ENCODE results near the gene SVIL. TPM values are rescaled to one million over a fixed set of nuclear protein-coding genes. Genes with fewer than 3 reads are reported as not detected.

The SVIL gene
- polyA plus RNA-seq, 3 donors: 39.1 to 42.4 (median 39.3) TPM

- no peak for DNase-seq (ENCODE audit: extremely low read depth in 1 of 11, low read depth in 9 of 11, low spot score in 4 of 11)
Measured at GRCh38 chr10:29428486-29428885, 206.3 kb downstream of the SVIL start.

DNA sequence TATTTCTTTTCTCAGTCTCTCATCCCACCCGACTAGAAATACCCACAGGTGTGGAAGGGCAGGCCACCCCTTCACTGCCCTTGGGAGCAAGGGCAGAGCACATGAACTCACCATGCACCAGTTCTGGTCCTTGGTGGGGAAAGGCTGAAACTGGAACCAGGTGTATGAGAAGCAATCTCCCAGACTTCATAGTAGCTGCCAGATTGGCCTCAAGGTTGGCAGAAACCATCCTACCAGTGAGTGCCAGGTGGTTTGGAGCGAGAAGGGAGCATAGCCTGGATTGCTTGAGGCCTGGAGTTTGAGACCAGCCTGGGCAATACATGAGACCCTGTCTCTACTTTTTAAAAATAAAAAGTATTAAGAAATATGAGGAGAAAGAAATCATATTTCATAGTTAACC, 207.1 kb downstream of the SVIL start:
- DNase-seq (ENCODE audit: extremely low read depth in 1 of 11, low read depth in 9 of 11, low spot score in 4 of 11): no peak

- DNase-seq (ENCODE audit: extremely low read depth in 1 of 11, low read depth in 9 of 11, low spot score in 4 of 11): no peak
Measured at GRCh38 chr10:29426420-29426819, 208.4 kb downstream of the SVIL start.

DNA sequence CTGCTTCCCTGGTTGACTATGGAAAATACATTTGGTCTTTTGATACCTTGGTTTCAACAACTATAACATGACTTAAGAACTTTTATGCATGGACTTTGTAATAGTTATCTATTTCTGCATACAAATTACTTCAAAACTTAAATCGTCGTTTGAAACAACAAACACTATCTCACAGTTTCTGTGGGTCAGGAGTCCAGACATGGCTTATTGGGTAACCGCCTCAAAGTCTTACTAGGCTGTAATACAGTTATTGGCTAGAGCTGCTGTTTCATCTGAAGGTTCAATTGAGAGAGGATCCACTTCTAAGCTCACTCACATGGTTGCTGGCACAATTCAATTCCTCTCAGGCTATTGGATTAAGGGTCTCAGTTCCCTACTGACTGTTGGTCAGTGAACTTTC, 210.8 kb downstream of the SVIL start:
- DNase-seq (ENCODE audit: extremely low read depth in 1 of 11, low read depth in 9 of 11, low spot score in 4 of 11): no peak

DNA sequence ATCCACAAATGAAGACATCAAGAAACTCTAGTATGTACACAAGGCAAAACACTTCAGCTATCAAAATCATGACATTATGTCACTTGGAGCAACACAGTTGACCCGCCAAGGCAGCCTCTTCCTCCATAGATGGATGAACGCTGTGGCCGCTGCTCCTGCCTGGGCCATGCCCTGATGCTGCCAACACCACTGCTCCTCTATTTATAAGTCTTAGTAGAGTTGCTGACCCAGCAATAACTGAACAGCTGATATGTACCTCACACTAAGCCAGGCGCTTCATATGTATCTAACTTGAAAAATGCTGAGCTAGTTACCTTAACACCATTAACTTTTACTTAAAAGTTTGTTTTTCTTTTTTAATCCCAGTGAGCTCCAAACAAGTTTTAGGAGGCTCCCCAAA, 214.0 kb downstream of the SVIL start:
- no peak for DNase-seq (ENCODE audit: extremely low read depth in 1 of 11, low read depth in 9 of 11, low spot score in 4 of 11)

- DNase-seq (ENCODE audit: extremely low read depth in 1 of 11, low read depth in 9 of 11, low spot score in 4 of 11): no peak
Measured at GRCh38 chr10:29417324-29417723, 217.4 kb downstream of the SVIL start.

GRCh38 chr10:29415876-29416275, 218.9 kb downstream of the SVIL start:
- DNase-seq (ENCODE audit: extremely low read depth in 1 of 11, low read depth in 9 of 11, low spot score in 4 of 11): no peak

DNA sequence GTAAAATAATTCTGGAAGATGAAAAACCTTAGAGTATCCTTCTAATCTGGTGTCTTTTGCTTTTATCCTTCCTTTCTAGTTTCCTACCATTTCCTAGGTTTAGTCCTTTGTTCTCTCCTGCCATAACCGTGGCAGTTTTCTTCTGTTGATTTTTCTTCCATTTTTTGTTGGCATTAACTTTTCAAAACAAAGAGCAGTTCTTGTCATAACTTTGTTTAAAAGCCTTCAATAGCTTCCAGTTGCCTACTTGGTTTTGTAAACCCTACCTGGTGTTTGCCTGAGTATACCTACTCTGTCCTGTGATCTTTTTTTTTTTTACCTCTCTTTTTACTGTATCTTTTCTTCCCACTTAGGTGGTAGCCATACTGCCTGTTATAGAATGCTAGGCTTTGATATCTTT, 220.3 kb downstream of the SVIL start:
- DNase-seq (ENCODE audit: extremely low read depth in 1 of 11, low read depth in 9 of 11, low spot score in 4 of 11): no peak

DNA sequence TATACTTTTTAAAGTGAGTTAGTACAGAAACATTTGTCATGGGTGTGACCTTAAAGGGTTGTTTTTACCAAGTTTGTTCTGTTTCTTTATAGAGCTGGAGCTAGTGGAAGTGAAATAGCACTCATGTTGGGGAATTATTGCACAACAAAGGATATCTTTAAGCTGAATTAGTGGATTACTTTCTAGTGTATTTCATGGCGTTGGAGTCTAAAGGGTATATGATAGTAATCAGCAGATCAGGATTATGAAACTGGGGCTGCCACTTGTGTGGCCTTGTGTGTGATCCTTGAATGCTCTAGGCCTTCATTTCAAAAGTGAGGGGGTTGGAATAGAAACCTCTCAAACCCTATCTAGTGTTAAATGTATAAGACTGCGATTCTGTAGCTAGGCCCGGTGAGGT, 222.3 kb downstream of the SVIL start:
- DNase-seq (ENCODE audit: extremely low read depth in 1 of 11, low read depth in 9 of 11, low spot score in 4 of 11): no peak

GRCh38 chr10:29411666-29412315, 223.0 kb downstream of the SVIL start:
- no peak for DNase-seq (ENCODE audit: extremely low read depth in 1 of 11, low read depth in 9 of 11, low spot score in 4 of 11)

DNA sequence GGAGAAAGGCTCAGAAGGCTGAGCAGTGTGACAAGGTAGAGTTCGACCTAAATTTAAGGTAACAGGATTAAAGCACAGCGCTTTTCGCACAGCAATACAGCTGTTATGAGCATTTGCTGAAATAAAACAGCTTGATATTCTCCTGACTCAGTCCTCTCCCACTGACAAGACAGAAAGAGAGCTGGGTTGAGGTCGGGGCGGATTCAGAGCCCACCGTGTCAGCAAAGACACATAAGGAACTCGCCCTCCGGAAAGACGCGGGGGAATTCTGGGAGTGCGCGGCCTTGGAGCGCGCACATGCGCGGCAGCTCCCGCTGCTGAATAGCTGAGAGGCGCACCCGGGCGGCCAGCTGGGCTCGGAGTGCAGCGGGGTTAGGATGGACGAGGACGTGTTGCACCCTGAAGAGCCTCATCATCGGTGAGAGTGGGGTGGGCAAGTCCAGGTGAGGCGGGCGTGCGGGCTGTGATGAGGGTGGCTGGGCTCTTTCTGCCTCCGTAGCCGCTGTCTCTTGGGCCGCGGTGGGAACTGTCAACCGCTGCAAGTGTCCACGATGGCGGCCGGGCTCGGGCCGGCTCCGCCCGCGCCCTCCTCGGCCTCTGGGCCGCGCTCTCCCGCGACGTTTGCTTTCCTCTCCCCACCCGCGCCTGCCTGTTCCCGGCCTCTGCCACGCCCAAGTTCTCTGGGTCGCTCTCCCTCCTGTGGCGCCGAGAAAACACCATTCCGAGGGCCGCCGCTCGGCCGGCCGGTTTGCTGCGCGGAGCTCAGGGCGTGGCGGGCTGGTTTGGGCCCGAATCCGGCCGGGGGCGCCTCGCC, 225.3 kb downstream of the SVIL start:
- peak in 8 of 11 donors; percentile 57 to 71 (median 66) for DNase-seq (ENCODE audit: extremely low read depth in 1 of 11, low read depth in 9 of 11, low spot score in 4 of 11)

GRCh38 chr10:29408847-29409240, 225.9 kb downstream of the SVIL start:
- no peak for DNase-seq (ENCODE audit: extremely low read depth in 1 of 11, low read depth in 9 of 11, low spot score in 4 of 11)
